Measurements from ENCODE around the gene BZW2.

The BZW2 gene

DNA sequence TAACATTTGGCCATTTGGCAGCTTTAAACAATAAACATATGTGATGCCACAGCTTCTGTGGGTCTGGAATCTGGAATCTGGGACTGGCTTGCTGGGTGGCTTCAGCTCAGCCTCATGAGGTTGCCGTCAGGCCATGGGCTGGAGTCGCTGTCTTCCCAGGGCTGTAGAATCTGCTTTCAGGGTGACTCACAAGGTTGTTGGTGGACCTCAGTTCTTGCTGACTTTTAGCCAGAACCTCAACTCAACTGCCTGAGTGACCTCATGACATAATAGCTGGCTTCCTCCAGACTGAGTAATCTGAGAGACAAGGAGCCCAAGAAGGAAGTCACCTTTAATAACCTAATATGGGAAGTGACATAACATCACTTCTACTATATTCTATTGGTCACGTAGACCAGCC is 63.0 kb downstream of the BZW2 start:
- Mint-ChIP-seq H3K27ac (no peak overlapping the region), H3K9me3 (peaks cover 6% of the 10 kb centered on the region), H3K36me3 (ENCODE audit: low read depth) (peaks cover 44% of the 10 kb centered on the region), H3K4me3 (no peak overlapping the region), H3K4me1 (peaks cover 23% of the 10 kb centered on the region), H3K27me3 (no peaks in the 10 kb centered on the region)
- ATAC-seq (no peak), DNase-seq (no peak)

DNA sequence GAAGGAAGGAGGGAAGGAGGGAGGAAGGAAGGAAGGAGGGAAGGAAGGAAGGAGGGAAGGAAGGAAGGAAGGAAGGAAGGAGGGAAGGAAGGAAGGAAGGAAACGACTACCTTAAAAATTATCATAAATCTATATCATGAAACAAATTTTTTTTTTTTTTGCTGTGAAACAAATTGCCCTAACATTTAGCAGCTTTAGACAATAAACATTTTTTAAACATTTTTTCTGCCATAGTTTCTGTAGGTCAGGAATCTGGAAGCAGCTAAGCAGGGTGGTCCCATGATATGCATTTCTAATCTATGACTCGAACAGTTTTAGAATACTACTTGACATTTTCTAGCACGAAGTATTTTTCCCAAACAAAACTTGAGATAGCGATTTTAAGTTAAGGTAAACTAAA is 64.7 kb downstream of the BZW2 start:
- Mint-ChIP-seq H3K27me3 (no peaks in the 10 kb centered on the region), H3K4me3 (no peak overlapping the region)
- no peak for ATAC-seq

DNA sequence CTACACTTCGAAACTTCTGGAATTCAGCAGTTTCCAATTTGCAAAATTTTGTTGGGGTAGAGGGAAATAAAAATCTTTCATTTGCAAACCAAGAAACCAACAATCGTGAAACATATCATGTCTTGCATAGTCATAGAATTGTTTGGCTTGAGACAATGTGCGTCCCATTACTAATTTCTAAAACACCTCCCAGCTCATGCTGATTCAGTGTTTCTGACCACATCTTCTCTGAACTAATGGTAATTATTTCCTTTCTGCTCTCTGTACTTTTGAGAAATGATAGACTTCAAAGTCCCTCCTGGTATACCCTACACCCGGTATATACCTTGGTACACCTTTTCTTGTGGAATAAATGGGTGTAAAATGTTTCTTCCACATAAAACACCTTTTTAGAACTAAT is 65.7 kb downstream of the BZW2 start:
- Mint-ChIP-seq H3K27ac (peak overlapping the region; percentile 55), H3K36me3 (ENCODE audit: low read depth) (peaks cover 33% of the 10 kb centered on the region), H3K4me3 (no peak overlapping the region), H3K4me1 (peaks cover 22% of the 10 kb centered on the region), H3K27me3 (no peaks in the 10 kb centered on the region), H3K9me3 (peaks cover 6% of the 10 kb centered on the region)
- ATAC-seq (peak; percentile 79), DNase-seq (no peak)

More for the DNA sequence above, 64.7 kb downstream of the BZW2 start:
- peaks cover 39% of the 10 kb centered on the region for H3K36me3 Mint-ChIP-seq (ENCODE audit: low read depth)
- H3K9me3 Mint-ChIP-seq = peaks cover 6% of the 10 kb centered on the region
- H3K27ac Mint-ChIP-seq = no peak overlapping the region
- no peak for DNase-seq
- peaks cover 23% of the 10 kb centered on the region for H3K4me1 Mint-ChIP-seq

DNA sequence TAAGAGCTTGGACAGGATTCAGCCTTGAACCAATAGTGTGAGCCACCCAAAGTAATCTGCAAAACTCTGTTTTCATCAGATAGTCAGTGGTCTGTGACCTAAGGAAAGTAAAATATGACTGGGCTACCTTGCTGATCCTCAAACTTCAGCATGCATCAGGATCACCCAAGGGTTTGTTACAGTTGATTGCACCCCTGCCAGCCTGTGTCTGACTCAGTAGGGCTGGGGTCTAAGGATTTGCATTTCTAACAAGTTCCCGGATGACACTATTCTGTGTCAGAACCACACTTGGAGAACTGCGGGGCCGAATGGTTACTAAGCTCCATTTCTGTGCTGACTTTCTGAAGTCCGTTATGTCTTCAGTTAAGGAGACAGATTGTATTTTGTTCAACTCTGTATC is 66.9 kb downstream of the BZW2 start:
- DNase-seq (no peak), ATAC-seq (peak; percentile 68)
- Mint-ChIP-seq H3K4me1 (peaks cover 19% of the 10 kb centered on the region), H3K9me3 (peaks cover 6% of the 10 kb centered on the region), H3K4me3 (no peak overlapping the region), H3K36me3 (ENCODE audit: low read depth) (peaks cover 24% of the 10 kb centered on the region), H3K27ac (peak overlapping the region; percentile 55), H3K27me3 (no peaks in the 10 kb centered on the region)

DNA sequence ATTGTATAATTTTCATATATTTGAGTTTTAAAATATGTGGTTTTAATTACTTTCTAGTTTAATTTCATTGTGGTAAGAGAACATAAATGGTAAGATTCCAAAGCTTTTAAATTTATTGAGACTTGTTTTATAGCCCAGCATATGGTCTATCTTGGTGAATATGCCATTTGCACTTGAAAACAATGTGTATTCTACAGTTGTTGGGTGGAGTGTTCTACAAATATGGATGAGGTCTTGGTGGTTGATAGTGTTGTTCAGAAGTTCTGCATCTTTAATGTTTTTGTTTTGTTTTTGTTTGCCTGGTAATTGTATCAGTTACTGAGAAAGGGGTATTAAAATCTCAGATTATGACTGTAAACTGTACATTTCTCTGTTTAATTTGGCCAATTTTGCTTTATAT is 69.9 kb downstream of the BZW2 start:
- Mint-ChIP-seq H3K9me3 (peaks cover 6% of the 10 kb centered on the region), H3K27ac (no peak overlapping the region), H3K4me1 (peaks cover 21% of the 10 kb centered on the region), H3K36me3 (ENCODE audit: low read depth) (peaks cover 30% of the 10 kb centered on the region), H3K4me3 (no peak overlapping the region), H3K27me3 (no peaks in the 10 kb centered on the region)
- ATAC-seq = no peak
- no peak for DNase-seq

DNA sequence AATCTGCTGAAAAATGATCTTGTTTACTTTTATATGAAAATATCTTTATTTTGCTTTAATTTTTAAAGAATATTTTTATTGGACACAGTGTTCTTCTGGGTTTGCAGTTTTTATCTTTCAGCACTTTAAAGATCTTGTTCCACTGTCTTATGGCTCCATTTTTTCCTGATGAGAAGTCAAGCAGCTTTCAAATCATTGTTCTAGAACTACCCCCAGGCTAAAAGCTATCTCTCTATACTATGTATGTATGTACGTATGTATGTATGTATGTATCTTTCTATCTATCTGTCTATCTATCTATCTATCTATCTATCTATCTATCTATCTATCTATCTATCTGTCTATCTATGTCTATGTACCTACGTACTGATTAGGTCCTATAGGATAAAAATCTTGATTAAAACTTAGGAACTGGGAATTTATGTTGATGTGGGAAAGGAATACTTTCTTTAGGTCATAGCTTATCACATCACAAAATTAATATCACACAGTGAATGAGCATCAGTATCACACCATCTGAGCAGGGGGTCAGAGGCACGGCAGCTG is 72.2 kb downstream of the BZW2 start:
- no peak for ATAC-seq
- Mint-ChIP-seq H3K4me1 (peaks cover 22% of the 10 kb centered on the region), H3K27me3 (no peaks in the 10 kb centered on the region), H3K4me3 (no peak overlapping the region), H3K27ac (no peak overlapping the region), H3K36me3 (ENCODE audit: low read depth) (peaks cover 23% of the 10 kb centered on the region), H3K9me3 (no peaks in the 10 kb centered on the region)
- DNase-seq = no peak

DNA sequence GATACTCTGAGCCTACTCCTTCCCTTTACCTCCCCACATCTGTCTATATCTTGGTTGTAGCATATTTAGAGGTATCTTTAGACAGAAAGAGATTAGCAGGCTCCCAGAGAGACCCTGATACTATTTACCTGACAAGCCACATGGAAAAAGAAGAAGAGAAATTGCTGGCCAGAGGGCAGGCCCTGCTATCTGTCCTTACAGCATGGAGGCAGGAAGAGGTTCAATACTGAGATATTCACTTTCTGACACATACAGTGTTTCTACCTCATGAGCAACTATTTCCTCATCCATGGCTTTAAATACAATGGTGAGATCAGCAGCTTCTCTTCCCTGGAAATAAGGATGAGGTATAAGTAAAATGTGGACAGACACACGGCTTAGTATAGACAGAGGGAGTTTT is 73.7 kb downstream of the BZW2 start:
- Mint-ChIP-seq H3K9me3 (no peaks in the 10 kb centered on the region), H3K4me1 (peaks cover 22% of the 10 kb centered on the region), H3K27me3 (no peaks in the 10 kb centered on the region), H3K27ac (no peak overlapping the region), H3K36me3 (ENCODE audit: low read depth) (peaks cover 24% of the 10 kb centered on the region), H3K4me3 (no peak overlapping the region)
- ATAC-seq (no peak), DNase-seq (no peak)

DNA sequence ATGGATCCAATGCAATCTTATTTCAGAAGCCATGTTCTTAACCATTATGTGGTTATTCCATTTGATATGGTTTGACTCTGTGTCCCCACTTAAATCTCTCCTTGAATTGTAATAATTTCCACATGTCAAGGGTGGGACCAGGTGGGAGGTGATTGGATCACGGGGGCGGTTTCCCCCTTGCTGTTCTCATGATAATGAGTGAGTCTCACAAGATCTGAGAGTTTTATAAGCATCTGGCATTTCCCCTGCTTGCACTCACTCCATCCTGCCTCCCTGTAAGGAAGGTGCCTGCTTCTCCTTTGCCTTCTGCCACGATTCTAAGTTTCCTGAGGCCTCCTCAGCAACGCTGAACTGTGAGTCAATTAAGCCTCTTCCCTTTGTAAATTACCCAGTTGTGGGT is 75.6 kb downstream of the BZW2 start:
- H3K4me1 Mint-ChIP-seq = peaks cover 22% of the 10 kb centered on the region
- H3K27me3 Mint-ChIP-seq = no peaks in the 10 kb centered on the region
- no peak overlapping the region for H3K4me3 Mint-ChIP-seq
- H3K9me3 Mint-ChIP-seq = no peaks in the 10 kb centered on the region
- no peak for DNase-seq
- peak; percentile 43 for ATAC-seq
- peaks cover 18% of the 10 kb centered on the region for H3K36me3 Mint-ChIP-seq (ENCODE audit: low read depth)
- peak overlapping the region; percentile 67 for H3K27ac Mint-ChIP-seq

DNA sequence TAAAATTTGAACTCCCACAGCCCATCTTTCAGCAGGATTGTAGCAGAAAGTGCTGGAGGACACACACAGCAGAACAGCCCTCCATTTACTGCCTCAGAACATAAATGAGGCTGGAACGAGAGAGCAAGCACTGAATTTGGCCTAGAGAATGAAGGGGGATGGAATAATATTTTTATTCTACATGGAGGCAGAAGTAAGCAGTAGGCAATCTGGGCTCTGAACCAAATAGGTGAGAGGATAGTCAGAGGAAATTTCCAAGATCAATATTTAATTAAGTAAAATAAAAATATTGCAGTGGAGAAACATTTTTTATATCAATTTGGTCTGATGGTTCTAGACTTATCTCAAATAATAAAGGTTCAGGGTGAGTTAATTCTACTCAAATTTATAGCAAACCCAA is 78.4 kb downstream of the BZW2 start:
- no peak for DNase-seq
- no peak for ATAC-seq
- H3K4me3 Mint-ChIP-seq = no peak overlapping the region
- H3K27me3 Mint-ChIP-seq = no peaks in the 10 kb centered on the region
- H3K9me3 Mint-ChIP-seq = no peaks in the 10 kb centered on the region
- H3K36me3 Mint-ChIP-seq (ENCODE audit: low read depth) = peaks cover 18% of the 10 kb centered on the region
- H3K27ac Mint-ChIP-seq = no peak overlapping the region
- H3K4me1 Mint-ChIP-seq = peaks cover 22% of the 10 kb centered on the region

DNA sequence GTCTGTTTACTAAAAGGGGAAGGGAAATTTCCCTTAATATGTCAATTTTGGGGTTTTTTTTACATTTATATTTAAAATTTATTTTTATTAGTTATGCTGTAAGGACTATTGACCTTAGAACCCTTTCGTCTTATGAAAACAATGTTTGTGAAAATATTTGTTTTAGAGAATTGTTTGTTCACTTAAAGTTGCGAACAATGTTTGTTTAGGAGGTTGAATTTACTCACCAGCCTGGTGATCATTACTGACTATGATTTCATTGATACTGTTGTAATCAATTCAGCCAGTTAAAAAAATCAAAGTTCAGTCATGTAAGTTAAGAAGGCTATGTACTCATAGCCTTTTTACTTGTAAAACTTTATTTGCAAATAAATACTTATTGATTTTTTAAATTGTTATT is 80.2 kb downstream of the BZW2 start:
- Mint-ChIP-seq H3K36me3 (ENCODE audit: low read depth) (peaks cover 8% of the 10 kb centered on the region), H3K27ac (no peak overlapping the region), H3K4me3 (no peak overlapping the region), H3K9me3 (no peaks in the 10 kb centered on the region), H3K27me3 (no peaks in the 10 kb centered on the region), H3K4me1 (peaks cover 16% of the 10 kb centered on the region)
- ATAC-seq = no peak
- DNase-seq = no peak

DNA sequence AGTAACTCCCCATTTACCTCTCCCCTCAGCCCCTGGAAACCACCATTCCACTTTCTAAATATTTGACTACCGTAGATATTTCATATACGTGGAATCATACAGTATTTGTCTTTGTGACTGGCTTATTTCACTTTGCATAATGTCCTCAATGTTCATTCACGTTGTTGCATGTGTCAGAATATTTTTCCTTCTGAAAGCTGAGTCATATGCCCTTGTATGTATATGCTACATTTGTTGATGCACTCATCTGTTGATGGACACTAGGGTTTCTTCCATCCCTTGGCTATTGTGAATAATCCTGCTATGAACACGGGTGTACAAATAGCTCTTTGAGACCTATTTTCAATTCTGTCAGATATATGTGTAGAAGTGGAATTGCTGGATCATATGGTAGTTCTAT is 81.8 kb downstream of the BZW2 start:
- Mint-ChIP-seq H3K36me3 (ENCODE audit: low read depth) (peaks cover 6% of the 10 kb centered on the region), H3K4me3 (no peak overlapping the region), H3K27ac (no peak overlapping the region), H3K4me1 (peaks cover 3% of the 10 kb centered on the region), H3K9me3 (no peaks in the 10 kb centered on the region), H3K27me3 (no peaks in the 10 kb centered on the region)
- no peak for DNase-seq
- no peak for ATAC-seq

DNA sequence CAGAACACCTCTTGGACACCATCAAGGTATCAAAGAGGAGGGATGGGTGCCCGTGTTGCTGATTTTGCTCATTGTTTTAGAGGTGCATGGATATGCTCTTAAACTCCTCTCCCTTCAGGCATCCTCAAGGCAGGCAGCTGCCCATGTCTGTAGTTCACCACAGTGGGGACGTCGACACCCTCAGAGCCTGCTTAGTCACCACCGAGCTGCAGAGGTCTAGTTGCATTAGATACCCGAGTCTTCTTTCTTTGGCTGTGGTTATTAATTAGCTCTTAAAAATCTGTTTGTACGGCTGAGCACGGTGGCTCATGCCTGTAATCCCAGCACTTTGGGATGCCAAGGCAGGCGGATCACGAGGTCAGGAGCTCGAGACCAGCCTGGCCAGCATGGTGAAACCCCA is 82.8 kb downstream of the BZW2 start:
- Mint-ChIP-seq H3K4me1 (no peaks in the 10 kb centered on the region), H3K36me3 (ENCODE audit: low read depth) (peaks cover 2% of the 10 kb centered on the region), H3K4me3 (no peak overlapping the region), H3K9me3 (no peaks in the 10 kb centered on the region), H3K27me3 (no peaks in the 10 kb centered on the region), H3K27ac (no peak overlapping the region)
- no peak for DNase-seq
- no peak for ATAC-seq

DNA sequence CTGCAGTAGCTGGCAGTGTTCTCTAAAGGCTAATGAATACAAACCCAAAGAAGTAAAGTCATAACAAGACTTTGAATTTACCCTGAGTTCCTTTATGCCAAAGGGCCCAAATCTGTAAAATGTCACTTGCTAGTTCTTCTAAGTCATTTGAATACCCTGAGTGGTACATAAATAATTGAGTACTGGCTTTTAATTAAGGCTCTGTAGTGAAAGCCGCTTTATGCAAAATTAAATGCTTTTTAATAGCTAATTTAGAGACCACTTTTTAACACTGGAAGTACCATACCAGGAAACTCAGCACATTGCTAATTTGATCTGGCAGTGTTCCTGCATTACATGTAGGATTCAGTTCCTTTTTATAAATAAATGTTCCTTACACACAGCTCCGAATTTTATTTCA is 83.6 kb downstream of the BZW2 start:
- no peak overlapping the region for H3K27ac Mint-ChIP-seq
- H3K27me3 Mint-ChIP-seq = no peaks in the 10 kb centered on the region
- no peaks in the 10 kb centered on the region for H3K9me3 Mint-ChIP-seq
- ATAC-seq (no peak), DNase-seq (no peak)
- H3K36me3 Mint-ChIP-seq (ENCODE audit: low read depth) = peaks cover 2% of the 10 kb centered on the region
- H3K4me1 Mint-ChIP-seq = no peaks in the 10 kb centered on the region
- no peak overlapping the region for H3K4me3 Mint-ChIP-seq

DNA sequence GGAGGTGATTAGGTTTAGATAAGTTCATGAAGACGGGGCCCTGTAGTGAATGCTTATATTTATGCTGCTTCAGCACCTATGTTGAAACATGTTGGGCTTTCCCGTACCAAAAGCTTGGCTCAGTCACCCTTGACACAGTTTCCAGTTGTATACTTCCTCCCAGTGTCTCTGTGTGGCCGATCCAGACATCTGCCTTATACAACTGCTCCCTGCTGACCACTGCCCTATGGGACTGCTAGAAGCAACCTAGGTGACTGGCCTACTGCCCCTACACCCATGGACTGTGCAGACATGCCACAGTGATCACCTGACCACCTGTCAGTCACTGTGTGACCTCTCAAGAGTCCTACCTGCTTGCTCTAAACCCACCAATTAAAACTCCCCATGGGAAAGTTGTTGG is 85.0 kb downstream of the BZW2 start:
- DNase-seq (no peak), ATAC-seq (no peak)
- no peak overlapping the region for H3K4me3 Mint-ChIP-seq
- no peaks in the 10 kb centered on the region for H3K9me3 Mint-ChIP-seq
- H3K4me1 Mint-ChIP-seq = no peaks in the 10 kb centered on the region
- no peaks in the 10 kb centered on the region for H3K36me3 Mint-ChIP-seq (ENCODE audit: low read depth)
- H3K27me3 Mint-ChIP-seq = no peaks in the 10 kb centered on the region
- H3K27ac Mint-ChIP-seq = no peak overlapping the region

DNA sequence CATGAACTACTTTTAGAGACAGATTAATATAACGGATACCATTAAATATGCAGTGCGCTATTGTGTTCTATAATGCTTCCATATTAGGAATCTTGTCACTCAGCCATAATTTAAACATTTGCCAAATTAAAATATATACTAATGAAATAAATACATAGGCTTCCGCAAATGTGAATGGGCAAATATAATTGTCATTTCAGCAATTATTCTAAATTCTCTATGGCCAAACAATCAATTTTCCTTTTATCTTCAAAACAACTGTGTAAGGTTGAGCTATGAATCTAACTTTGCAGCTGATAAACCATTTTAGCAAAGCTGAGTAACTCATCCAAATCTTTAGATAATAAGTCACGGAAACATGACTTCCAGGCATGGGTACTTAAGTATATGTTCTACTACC is 86.8 kb downstream of the BZW2 start:
- Mint-ChIP-seq H3K4me3 (no peak overlapping the region), H3K27me3 (no peaks in the 10 kb centered on the region), H3K36me3 (ENCODE audit: low read depth) (no peaks in the 10 kb centered on the region), H3K4me1 (no peaks in the 10 kb centered on the region), H3K9me3 (no peaks in the 10 kb centered on the region), H3K27ac (no peak overlapping the region)
- no peak for DNase-seq
- ATAC-seq = no peak

DNA sequence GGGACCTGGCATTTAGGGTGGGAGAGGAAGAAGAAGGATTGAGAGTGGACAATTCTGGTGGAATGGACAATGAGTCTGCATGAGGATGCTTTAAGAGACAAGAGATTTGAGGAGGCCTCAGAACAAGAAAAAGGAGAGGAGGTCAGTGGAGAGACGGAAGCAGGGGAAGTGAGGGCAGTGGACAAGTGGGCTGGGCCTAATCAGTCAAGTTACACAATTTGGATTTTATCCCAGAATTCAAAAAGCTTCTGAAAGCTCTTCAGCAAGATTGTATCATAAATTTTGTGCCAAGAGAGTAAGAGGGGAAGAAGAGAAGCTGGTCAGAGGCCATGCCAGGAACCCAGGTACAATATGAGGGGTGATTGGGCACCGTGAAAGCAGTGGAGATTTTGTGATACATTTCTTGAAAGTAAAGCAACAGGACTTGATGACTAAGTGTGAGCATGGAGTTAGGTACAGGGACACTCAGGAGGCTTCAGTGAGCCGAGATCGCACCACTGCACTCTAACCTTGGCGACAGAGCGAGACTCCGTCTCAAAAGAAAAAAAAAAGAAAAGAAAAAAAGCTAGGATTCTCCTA is 88.3 kb downstream of the BZW2 start:
- Mint-ChIP-seq H3K9me3 (no peaks in the 10 kb centered on the region), H3K27ac (no peak overlapping the region), H3K4me1 (no peaks in the 10 kb centered on the region), H3K4me3 (no peak overlapping the region), H3K36me3 (ENCODE audit: low read depth) (no peaks in the 10 kb centered on the region), H3K27me3 (peaks cover 2% of the 10 kb centered on the region)
- DNase-seq (no peak), ATAC-seq (no peak)
